Smooth muscle cell of the brain vasculature (primary cell): ENCODE measurements around the gene LRRC7.
"Not testable (repeated sequence)": the region's sequence is repeated elsewhere in the genome, so short reads cannot be mapped to it uniquely, and the experiment has no call there.

ENCODE experiments used
- DNase-seq: peaks from one replicate; pipeline ENCODE4 v3.0.0-alpha.2; 2012; ENCODE audit warnings: low read depth, low spot score

Gene LRRC7

GRCh38 chr1:69952676-69953075, 385.0 kb downstream of the LRRC7 start:
- peak; percentile 12 for DNase-seq

DNA sequence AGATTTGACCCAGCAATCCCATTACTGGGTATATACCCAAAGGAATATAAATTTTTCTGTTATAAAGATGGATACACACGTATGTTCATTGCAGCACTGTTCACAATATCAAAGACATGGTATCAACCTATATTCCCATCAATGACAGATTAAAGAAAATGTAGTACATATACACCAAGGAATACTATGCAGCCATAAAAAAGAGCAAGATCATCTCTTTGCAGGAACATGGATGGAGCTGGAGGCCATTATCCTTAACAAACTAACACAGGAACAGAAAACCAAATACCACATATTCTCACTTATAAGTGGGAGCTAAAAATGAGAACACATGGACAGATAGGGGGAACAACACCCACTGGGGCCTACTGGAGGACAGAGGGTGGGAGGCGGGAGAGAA, 394.7 kb downstream of the LRRC7 start:
- DNase-seq, result not testable (repeated sequence)

GRCh38 chr1:69967245-69967766, 399.6 kb downstream of the LRRC7 start:
- DNase-seq, result no peak

DNA sequence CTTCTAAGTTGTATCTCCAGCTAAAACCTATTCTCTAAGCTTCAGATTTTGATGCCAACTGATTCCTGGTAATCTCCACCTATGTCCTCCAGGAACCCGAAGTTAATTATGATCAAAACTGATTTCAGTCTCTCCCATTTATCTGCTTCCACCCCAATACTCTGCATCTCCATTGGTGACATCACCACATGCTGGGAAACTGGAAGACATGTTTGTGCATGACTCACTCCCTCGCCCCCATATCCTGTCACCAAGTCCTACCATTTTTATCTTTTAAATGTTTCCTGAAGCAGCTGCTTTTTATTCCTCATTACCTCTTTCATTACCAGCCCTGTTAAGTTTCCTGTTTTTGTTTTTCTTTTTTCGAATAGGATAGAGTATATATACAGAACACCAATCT, 409.2 kb downstream of the LRRC7 start:
- DNase-seq, result no peak

DNA sequence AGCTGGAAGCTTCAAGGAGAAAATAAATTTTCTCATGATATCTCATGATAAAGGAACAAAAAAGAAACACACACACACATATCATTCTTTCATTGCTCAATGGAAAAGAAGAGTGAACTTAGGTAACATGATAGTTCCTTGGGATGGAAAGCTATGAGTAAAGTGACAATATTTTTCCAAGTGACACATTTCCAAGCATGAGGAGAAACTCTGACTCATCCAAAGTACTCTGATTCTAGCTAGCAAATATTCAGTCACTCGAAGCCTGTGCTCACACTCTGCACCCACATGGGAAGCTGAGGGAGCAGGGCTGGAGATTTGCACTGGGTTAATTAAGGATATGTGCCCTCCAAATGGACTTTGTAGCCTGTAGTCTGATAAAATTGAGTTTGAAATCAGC, 415.3 kb downstream of the LRRC7 start:
- DNase-seq, result peak; percentile 4

DNA sequence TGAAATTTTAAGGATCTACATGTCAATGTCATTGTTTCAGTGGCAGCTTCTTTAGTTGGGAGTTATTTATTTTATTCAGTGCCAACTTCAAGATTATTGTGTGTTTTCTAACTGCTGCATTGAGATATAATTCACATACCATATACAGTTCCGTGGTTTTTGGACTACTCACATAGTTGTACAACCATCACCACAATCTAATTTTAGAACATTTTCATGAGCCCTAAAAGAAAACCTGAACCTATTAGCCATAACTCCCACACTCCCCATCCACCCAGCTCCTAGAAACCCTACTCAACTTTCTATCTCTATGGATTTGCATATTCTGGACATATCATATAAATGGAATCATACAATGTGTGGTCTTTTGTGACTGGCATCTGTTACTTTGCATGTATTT, 417.7 kb downstream of the LRRC7 start:
- no peak for DNase-seq

GRCh38 chr1:69985901-69986439, 418.2 kb downstream of the LRRC7 start:
- DNase-seq, result no peak

DNA sequence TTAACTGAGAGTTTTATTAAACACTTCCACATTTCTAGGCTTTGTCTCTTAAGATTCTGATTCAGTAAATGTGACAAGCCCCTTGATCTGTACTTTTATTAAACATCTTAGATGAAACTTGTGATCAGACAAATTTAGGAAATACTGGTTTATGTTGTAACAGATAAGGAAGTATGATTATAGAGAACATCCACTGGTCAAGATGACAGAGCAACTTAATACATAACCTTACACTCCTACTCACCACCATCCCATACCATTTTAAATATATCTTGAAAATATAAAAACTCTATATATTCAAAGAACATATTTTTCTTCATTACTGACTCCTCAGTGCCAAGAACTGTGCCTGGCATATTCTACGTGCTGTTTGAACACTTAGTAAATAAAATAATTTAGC, 420.2 kb downstream of the LRRC7 start:
- no peak for DNase-seq

DNA sequence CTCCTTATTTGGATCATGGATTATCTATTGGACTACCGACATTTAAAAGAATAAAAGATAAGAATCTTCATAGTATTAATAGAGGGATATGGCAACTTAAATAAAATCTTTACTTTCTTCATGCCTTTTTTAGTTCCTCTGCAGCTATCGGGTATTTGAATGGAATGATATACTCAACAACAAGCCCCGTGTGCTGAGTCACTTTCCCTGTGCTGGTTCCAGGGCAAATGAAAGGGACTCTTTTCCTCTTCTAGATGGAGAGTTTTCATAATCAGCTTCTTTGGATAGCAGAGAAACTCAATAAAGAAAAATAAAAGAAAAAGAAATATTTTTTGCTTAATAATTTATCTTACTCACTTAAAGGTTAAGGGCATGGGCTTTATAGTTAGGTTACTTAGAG, 423.9 kb downstream of the LRRC7 start:
- DNase-seq, result no peak

DNA sequence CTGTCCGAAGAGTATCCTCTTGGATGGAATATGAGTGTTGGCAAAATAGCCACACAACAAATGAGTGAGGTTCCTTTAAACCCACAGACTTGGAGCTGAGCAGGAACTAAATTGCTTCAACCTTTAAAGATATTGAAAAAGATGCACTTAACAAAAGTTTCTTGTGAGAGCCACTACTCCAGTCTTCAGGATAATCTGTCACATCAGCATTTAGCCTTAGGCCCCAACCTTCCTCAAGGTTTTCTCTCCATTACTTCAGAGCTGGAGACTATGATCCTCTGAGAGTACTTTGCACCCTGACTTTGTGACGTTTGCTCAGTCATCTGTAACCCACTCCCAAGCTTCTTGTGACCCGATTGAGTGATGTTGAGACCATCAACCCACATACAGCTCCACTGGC, 424.9 kb downstream of the LRRC7 start:
- no peak for DNase-seq

DNA sequence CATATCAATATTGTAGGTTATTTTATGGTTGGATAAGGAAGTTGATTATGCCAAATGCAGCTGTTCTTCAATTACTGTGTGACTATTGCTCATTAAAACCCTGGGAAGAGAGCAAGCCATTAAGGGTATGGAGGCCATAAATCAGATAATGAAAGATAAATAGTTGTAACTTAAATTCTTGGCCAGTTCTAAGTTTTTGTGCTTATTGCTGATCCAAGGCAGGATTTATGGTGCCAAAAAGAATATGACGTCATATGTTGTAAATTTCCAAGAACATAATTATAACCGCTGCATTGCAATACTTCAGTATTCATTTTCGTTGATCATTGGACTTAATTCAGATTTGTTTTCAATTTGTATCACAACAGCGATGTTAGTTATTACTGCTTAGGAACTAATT, 426.1 kb downstream of the LRRC7 start:
- no peak for DNase-seq

- no peak for DNase-seq
Observed at GRCh38 chr1:69994241-69994640, 426.5 kb downstream of the LRRC7 start.

GRCh38 chr1:69998847-69999246, 431.1 kb downstream of the LRRC7 start:
- no peak for DNase-seq

DNA sequence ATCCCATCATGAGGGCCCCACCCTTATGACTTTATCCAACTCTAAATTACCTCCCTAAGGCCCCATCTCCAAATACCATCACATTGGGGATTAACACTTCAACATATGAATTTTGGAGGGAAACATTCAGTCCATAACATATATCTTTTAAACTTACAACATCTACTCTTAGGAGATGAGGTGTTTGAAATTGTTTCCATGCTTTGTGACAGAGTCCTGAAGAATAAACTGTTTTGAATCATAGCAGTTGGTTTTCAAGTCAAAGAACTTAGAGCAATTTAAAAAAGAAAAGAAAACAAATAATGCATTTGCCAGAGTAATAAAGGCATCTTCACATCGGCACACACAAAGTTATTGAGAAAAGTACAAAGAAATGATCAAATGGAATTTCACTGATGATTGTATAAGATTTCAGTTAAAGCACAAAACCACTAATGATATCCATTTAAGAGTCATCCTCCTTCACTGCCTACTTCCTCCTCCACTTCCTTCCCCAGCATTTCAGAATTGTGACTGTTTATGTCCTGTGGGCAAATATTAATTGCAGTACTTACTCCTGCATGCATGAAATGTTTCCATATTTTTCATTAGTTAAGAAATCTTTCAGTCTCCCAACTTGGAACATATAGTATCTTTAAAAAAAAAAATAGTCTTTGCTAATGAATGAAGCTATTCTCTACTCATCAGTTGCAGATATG, 435.6 kb downstream of the LRRC7 start:
- no peak for DNase-seq

GRCh38 chr1:70005386-70006034, 437.8 kb downstream of the LRRC7 start:
- no peak for DNase-seq

GRCh38 chr1:70008660-70009059, 440.9 kb downstream of the LRRC7 start:
- DNase-seq, result no peak

- DNase-seq, result no peak
Observed at GRCh38 chr1:70017770-70018169, 450.0 kb downstream of the LRRC7 start.

- DNase-seq, result no peak
Observed at GRCh38 chr1:70024272-70024671, 456.6 kb downstream of the LRRC7 start.

DNA sequence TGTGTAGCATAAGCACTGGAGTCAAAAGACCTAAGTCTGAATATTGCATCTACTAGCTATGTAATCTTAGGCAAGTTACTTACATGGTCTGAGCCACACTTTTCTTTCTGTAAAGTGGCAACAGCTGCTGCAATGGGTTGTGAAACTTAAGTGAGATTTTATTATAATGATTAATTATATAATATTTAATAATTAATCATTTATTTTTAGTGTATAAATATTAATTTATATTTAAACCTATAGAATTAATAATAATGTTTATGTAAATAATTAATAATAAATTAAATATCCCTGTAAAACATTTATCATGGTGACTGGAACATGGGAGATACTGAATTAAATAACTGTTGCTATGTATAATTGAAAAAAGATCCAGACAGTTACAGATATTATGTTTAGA, 457.3 kb downstream of the LRRC7 start:
- no peak for DNase-seq

DNA sequence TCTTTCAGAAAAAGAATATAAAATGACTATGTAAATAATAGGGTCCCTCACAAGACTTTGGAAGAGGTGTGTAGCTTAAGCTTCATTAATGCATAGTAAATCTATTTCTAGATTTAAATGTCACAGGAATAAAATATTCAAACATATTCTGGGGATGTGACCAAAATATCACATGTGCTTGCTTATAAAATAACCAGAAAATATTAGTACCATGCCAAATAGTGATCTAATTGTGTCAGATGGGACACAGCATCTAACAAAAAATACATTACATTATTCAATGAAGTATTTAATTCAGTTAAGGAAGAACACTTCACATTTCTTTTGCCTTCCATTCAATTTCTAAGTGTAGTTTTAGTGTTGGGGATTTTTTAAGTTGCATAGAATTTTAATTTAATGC, 458.1 kb downstream of the LRRC7 start:
- no peak for DNase-seq

GRCh38 chr1:70033266-70033873, 465.6 kb downstream of the LRRC7 start:
- no peak for DNase-seq

DNA sequence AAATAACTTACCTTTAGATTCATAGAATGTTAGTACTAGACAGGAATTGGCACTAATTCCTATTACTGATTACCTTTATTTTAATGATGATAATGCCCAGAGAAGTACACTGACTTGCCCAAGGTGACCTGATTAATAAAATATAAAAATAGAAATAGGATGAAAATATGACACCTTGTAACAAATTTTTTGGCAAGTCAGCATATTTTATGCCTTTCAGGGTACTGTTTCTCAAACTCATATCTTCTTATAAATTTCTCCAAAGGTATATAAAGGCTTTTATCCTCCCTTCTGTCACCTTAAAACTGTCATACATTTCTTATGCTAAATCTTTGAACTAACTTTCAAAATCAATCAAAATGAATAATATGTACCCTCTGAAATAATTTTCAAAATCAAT, 466.2 kb downstream of the LRRC7 start:
- no peak for DNase-seq

- DNase-seq, result peak; percentile 60
Observed at GRCh38 chr1:70034403-70034802, 466.7 kb downstream of the LRRC7 start.
